ENCODE measurements around the gene GALNT10. TPM values are rescaled to one million over a fixed set of nuclear protein-coding genes. Genes with fewer than 3 reads are reported as not detected.

GALNT10 gene
- total RNA-seq, 1 experiment from 2014 or later, result 27.8 TPM

DNA sequence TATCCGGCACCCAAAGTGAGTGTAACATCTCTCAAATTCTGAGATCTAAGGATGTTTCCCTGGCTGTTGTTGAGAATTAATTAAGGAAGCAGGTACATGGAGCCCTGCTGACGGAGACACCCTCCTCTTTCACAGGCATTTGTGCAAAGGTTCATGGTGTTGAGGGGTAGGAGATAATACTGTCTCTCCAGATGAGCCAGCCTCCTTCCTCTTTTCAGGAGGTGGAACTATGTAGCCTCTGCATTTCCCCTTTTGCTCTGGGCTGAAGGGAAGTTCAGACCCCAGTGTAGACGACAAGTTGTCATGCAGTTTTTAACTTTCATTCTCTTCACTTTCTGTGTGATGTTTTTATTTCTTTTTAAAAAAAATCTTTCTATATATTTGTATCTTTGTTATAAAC lies 107.5 kb downstream of the GALNT10 start:
- intact Hi-C loops (cut with micrococcal nuclease), result no loop called here
- Histone ChIP-seq H3K79me2 (ENCODE audit: insufficient read depth, low read length) (no peaks in the 10 kb centered on the region), H3K27me3 (ENCODE audit: insufficient read depth, low read length) (no peaks in the 10 kb centered on the region), H3K36me3 (ENCODE audit: control insufficient read depth in 1 of 2, insufficient read depth in 2 of 2, low read length in 2 of 2) (no peaks in the 10 kb centered on the region), H3K9me3 (ENCODE audit: control insufficient read depth in 1 of 2, insufficient read depth in 1 of 2, low read depth in 1 of 2, low read length in 2 of 2) (no peaks in the 10 kb centered on the region), H3K4me3 (replicated peaks in 1 of 2; ENCODE audit: low read depth in 1 of 2, low read length in 2 of 2) (no peak overlapping the region), H3K9me2 (ENCODE audit: insufficient read depth) (no peaks in the 10 kb centered on the region), H3K27ac (ENCODE audit: low read depth, low read length) (no peak overlapping the region), H3K9ac (ENCODE audit: low read length) (no peak overlapping the region), H3K4me2 (ENCODE audit: low read length) (no peak overlapping the region), H2AFZ (ENCODE audit: low read depth, low read length, poor library complexity, severe bottlenecking) (no peak overlapping the region), H3K4me1 (ENCODE audit: control insufficient read depth in 1 of 2, insufficient read depth in 2 of 2, low read length in 2 of 2) (peaks cover 0 to 9% of the 10 kb centered on the region in 2 experiments; a peak in 1 of 4 replicates), H4K20me1 (ENCODE audit: insufficient read depth) (no peaks in the 10 kb centered on the region)
- no TSS peak for BruUV-seq (replicated peaks)
- RAD21 ChIA-PET (ENCODE audit: low non-redundant PET in 1 of 2, low total read pairs in 2 of 2, uncharacterized antibody in 2 of 2, unreplicated experiment in 2 of 2), result no interaction called here
- TF ChIP-seq EGR1 (IDR thresholded peaks at IDR 0.05; ENCODE audit: low read depth), result no peak
- TF ChIP-seq RAD21 (IDR thresholded peaks at IDR 0.05; ENCODE audit: low read depth), result no peak
- TF ChIP-seq, protein P1, sequence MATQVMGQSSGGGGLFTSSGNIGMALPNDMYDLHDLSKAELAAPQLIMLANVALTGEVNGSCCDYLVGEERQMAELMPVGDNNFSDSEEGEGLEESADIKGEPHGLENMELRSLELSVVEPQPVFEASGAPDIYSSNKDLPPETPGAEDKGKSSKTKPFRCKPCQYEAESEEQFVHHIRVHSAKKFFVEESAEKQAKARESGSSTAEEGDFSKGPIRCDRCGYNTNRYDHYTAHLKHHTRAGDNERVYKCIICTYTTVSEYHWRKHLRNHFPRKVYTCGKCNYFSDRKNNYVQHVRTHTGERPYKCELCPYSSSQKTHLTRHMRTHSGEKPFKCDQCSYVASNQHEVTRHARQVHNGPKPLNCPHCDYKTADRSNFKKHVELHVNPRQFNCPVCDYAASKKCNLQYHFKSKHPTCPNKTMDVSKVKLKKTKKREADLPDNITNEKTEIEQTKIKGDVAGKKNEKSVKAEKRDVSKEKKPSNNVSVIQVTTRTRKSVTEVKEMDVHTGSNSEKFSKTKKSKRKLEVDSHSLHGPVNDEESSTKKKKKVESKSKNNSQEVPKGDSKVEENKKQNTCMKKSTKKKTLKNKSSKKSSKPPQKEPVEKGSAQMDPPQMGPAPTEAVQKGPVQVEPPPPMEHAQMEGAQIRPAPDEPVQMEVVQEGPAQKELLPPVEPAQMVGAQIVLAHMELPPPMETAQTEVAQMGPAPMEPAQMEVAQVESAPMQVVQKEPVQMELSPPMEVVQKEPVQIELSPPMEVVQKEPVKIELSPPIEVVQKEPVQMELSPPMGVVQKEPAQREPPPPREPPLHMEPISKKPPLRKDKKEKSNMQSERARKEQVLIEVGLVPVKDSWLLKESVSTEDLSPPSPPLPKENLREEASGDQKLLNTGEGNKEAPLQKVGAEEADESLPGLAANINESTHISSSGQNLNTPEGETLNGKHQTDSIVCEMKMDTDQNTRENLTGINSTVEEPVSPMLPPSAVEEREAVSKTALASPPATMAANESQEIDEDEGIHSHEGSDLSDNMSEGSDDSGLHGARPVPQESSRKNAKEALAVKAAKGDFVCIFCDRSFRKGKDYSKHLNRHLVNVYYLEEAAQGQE (IDR thresholded peaks at IDR 0.05; ENCODE audit: low read depth), result no peak
- no peak for TF ChIP-seq ELF1 (IDR thresholded peaks at IDR 0.05; ENCODE audit: borderline replicate concordance, low read depth)
- TF ChIP-seq POLR2AphosphoS5 (IDR thresholded peaks at IDR 0.05; ENCODE audit: low read depth, low read length), result no peak
- ATAC-seq (no peak), DNase-seq (ENCODE audit: low read depth, low spot score) (no peak)
- POLR2A ChIA-PET, result no interaction called here
- CTCF ChIA-PET, result no interaction called here

All from HCT116 (cell line).